ENCODE measurements around the gene ADGRL1.
"Not testable (repeated sequence)": the region's sequence is repeated elsewhere in the genome, so short reads cannot be mapped to it uniquely, and the experiment has no call there.

Gene ADGRL1

DNA sequence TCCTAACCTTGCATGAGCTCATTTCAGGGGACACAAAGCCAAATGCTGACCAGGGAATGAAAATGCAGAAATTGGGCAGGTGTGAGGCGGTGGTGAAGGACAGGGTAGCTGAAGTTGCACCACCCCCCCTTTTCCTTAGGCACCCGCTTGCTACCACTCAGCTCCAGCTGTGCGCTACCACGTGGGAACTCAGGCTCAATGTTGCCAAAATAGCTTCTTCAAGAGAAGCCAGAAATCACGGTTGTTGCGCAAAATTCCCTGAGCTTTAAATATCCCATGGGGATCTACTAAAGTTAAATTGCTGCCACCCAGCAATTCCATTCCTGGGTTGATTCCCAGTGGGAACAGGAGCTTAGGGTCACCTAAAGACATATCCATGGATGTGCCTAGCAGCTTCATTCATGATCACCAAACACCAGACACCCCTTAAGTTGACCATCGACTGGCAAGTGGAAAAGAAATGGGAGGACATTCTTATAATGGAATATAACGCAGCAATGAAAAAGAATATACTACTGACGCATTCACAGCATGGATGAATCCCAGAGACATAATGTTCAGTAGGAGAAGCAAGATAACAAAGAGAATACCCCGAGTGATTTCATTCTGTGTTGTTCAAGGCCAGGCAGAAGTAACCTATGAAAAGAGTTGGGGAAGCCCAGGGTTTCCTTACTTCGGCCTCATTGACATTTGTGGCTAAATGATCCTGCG is 12.8 kb upstream of the ADGRL1 start:
- DNase-seq (ENCODE audit: low read depth in 2 of 2): no peak

DNA sequence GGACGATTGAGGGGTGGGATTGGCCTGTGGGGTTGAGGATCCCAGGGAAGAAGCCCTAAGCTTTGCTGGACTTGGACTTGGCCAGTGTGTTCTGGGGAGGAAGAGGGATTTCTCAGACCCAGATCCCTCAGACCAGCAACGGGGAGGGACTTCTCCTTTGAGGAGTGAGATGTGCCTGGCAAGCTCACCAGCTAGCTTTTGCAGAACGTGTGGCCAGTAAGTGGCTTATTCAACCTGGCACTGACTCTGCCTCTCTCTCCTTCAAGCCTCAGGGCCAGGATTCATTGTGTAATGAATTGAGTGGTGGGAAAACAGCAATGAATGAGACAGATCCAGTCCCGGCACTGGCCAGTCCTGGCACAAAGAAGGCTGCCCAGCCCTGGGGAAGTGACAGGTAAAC is 11.9 kb upstream of the ADGRL1 start:
- DNase-seq (ENCODE audit: low read depth in 2 of 2): not testable (repeated sequence)

DNA sequence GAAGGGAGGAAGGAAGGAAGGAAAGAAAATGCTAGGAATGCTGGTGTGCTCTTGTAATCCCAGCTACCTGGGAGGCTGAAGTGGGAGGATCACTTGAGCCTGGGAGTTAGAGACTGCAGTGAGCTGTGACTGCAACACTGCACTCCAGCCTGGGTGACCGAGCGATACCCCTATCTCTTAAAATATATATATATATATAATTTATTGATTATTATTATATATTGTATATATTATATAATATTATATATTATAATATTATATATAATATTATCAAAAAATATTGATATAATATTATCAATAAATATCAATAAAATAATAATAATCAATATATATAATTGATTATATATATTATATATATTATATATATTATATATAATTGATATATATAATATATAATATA is 8.6 kb upstream of the ADGRL1 start:
- DNase-seq (ENCODE audit: low read depth in 2 of 2): no peak

DNA sequence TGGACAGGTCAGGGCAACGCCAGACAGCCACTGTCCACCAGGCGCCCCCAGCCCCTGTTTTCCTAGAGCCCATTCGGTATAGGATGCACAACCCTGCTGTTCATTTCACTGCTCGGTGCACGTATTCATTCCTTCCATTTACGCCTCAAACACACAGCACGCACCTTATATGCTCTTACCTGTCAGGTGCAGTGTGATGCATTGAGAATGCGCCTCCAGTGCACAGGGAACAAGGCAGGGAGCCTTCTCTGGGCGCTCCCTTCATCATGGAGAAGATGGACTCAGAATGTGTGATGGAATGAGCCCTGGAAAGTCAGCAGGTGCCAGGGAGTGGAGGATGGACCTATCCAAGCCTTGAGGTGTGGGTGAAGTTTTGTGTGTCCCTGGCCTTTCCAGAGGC is 4.2 kb upstream of the ADGRL1 start:
- DNase-seq (ENCODE audit: low read depth in 2 of 2): not testable (repeated sequence)

DNA sequence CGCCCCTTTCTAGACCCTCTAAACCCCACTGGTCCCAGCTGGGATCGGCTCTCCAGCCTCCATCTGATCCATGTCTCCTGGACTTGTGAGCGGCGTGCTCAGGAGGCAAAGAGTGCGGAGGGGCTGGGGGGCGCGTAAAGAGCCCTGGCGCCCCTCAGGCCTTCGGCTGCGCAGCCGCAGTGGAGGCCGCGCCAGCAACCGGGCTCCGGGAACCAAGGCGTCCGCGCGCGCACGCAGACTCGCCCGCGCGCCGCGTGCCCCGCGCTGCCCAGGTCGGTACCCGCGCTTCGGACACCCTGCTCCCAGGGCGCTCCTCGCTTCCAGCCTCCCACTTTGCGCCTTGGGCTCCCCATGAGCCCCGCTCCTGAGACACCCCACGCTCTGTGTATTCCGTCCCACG is 3.4 kb upstream of the ADGRL1 start:
- not testable (repeated sequence) for DNase-seq (ENCODE audit: low read depth in 2 of 2)

DNA sequence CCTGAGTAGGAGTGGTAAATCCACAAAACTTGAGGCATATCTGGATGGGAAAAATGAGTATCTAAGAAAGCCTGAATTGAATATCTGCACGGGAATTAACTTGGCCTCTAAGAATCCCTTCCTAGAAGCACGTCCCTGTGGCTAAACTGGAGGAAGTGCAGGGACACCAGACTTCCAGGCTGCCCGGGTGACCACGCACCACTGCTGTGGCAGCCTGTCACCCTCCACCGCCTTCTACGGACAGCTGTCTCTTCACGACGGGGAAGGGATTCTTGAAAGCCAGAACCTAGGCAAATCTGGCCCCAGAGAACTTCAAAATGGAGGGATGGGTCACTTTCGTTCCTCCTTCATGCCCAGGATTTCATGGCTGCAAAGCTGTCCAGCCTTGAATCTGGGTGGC is 2.5 kb upstream of the ADGRL1 start:
- not testable (repeated sequence) for DNase-seq (ENCODE audit: low read depth in 2 of 2)

DNA sequence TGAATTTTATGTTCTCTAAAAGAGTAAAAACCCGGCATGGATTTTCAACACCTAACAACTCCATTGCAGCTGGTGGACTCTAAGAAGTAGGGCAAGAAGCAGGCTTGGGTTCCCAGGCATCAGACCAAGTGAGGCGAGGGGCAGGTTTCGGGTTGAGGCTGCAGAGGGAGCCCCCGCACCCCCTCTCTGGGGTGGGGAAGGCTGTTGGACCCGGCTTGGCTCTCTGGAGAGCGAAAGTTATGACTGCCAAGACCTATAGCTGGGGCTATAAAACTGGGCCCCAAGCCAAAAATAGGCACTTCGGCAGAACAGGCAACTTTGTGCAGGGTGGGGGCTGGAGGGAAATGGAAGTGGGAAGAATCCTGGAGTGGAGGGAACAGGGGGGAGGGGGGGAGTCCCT is 1.8 kb upstream of the ADGRL1 start:
- not testable (repeated sequence) for DNase-seq (ENCODE audit: low read depth in 2 of 2)

DNA sequence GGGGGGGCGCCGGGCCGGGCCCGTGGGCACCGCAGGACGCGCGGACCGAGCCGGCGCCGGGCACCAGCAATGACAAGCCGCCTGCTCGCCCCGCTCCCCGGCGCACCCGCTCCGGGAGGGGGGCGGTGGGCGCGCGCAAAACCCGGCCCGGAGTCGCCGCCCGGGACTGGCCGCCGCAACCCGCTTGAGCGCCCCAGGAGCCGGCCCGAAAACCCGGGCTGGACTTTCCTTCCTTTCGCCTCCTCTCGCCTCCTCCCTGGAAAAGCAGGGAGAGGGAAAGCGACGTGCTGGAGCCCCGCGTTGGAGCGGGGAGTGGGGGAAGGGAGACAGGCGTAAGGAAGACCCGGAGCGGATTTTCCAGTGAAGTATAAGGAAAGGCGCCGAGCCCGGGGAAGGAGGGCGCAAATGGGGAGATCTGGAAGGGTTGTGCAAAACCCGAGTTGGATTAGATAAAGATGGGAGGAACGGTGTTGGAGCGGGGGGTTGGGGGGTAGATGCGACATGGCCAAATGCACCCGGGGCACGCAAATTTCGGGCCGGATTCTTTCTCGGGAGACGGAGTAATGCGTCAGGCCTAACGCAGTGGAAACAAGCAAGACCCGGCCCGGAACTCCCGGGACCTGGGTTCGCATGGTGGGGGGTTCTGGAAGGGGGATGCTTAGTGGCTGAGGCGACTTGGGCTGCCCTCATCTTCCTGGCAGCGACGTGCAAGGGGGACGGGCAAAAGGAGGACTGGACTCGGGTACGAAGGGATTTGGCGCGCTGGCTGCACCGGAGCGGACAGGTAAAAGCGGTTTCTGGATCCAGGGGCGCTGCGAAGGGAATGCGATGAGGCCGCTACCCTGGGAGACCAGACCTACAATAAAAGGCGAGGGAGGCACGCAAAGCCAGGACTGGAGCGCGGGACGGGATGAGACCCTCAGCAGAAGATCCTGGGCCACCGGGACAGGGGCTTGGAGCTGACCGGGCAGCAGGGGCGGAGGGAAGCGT is 1.1 kb upstream of the ADGRL1 start:
- peak; percentile 61 to 69 for DNase-seq (ENCODE audit: low read depth in 2 of 2)

DNA sequence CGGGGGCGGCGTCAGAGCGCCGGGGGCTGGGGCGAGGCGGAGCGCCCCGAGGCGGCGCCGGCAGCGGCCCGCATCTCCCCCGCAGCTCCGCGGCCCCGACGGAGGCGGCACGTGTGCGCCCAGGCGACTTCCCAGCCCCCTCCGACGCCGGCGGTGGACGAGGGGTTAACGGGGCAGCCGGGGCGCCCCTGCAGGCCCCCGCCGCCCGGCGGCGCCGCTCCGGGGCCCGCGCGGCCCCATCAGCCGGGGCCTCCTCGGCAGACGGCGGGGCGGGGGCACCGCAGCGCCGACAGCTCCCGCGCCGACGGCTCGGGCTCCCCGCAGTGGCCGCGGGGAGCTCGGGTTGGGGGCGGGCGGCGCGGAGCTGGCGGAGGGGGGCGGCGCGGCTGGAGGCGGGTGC is 339 bp upstream of the ADGRL1 start:
- DNase-seq (ENCODE audit: low read depth in 2 of 2): peak in 1 of 2 donors; percentile 17

DNA sequence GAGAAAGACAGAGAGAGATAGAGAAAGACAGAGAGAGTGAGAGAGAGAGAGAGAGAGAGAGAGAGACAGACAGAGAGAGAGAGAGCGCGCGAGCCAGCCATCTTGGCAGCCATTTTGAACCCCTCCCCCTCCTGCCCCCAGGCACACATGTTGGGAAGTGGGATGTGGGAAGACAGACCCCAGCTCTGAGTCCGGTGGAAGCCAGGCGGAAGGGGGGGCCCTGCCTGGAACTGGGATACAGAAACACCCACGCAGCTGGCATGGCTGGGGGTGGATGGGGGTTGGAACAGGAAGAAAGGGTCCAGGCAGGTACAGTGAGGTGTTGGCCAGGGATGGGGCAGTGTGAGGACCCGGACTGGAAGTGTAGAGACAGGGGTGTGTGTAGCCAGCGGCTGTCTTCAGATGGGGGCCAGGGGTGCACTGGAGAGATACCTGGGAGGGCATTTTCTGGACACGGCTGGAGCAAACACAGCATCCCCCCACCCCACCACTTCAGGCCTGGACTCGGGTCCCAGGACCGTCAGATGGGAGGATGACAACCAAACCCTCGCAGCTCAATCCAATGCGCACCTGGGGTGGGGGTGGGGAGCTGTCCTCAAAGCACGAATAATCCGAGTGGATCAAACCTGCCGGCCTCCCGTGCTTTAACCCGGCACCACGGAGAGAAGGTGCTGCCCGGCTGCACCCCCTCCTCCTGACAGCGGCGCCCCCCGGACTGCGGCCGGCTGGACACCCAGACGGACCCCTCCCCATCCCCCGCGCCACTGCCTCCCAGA is 1.1 kb downstream of the ADGRL1 start:
- DNase-seq (ENCODE audit: low read depth in 2 of 2): not testable (repeated sequence)

DNA sequence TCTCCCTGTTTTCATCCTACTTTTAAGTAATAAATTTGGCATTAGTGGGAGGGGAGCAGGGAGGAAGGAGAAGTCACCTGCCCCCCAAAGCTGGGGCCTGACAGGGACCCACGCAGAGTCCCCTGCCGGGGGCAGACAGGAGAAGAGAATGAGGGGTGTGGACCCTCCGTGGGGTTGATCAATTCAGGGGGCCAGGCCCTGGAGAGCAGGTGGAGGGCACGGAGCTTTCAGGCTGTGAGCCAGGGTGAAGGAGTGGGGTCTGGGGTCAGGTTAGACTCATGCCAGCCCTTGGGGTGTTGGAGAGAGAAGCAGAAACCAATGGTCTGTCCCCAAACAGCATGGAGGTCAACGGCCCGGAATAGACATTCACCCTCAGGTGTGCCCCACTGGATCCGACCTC is 1.8 kb downstream of the ADGRL1 start:
- not testable (repeated sequence) for DNase-seq (ENCODE audit: low read depth in 2 of 2)

DNA sequence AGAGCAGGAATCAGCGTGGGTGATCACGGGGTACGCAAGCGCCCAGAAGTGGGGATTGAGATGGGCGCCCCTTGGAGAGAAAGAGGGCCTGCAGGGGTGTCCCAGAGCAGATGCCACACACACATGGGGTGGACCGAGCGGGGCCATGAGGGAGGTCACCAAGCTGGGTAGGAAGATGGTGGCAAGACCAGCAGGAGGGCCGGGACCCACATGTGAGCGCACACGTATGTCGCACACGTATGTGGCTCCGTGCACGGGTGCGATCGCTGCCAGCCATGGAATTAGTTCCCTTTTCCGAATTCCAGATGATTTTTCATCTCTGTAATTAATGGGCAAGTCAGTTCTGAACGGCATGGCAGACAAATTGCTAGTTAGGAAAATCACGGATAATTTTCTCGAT is 2.2 kb downstream of the ADGRL1 start:
- DNase-seq (ENCODE audit: low read depth in 2 of 2): not testable (repeated sequence)

DNA sequence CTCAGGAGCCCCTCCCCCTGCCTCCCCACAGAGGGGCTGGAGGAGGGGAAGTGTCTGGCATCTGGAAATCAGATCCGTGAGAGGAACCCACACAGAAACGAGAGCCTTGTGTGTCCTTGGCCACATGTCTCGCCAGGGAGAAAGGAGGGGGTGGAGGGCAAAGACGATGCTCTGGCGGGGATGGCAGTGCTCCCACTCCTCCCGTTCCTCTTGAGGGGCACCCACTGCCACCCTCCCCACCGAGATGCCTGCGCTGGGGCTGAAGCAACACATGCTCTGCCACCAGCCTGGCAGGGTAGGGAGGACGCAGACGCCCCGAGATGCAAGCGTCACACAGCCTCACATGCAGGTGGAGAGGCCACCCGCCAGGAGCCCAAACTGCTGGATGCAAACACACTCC is 2.8 kb downstream of the ADGRL1 start:
- DNase-seq (ENCODE audit: low read depth in 2 of 2): no peak

DNA sequence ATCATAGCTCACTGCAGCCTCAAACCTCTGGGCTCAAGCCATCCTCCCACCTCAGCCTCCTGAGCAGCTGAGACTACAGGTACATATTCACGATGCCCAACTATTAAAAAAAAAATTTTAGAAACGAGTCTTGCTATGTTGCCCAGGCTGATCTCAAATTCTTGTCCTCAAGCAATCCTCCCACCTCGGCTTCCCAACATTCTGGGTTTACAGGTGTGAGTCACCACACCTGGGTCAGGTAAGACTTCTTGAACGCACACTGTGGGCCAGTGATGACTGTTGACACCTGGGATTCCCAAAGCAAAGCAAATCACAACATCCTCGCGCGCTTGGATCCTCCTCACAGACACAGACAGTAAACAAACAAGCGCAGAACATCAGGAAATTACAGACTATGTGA is 4.5 kb downstream of the ADGRL1 start:
- DNase-seq (ENCODE audit: low read depth in 2 of 2): not testable (repeated sequence)

DNA sequence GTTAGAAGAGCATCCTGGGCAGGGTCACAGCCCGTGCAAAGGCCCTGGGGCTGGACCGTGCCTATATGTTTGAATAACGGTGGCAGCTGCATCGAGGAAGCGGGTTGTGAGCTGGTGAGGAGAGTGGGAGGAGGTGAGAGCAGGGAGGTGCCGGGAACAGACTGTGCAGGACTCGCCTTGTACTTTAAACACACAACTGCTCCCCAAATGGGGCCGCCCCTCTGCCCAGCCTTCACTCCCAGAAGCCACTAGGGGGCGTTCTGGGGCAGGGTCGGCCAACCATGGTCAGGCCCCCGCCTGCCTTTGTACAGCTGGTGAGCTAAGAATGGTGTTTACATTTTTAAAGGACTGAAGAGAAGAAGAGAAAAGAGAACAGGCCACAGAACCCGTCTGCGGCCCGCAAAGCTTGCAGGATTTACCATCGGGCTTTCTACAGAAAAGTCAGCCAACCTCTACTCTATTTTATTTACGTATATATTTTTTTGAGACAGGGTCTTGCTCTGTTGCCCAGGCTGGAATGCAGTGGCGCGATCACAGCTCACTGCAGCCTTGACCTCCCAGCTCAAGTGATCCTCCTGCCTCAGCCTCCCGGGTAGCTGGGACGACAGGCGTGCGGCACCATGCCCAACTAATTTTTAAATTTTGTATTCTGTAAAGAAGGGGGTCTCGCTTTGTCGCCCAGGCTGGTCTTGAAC is 5.7 kb downstream of the ADGRL1 start:
- DNase-seq (ENCODE audit: low read depth in 2 of 2): peak; percentile 12 to 26

DNA sequence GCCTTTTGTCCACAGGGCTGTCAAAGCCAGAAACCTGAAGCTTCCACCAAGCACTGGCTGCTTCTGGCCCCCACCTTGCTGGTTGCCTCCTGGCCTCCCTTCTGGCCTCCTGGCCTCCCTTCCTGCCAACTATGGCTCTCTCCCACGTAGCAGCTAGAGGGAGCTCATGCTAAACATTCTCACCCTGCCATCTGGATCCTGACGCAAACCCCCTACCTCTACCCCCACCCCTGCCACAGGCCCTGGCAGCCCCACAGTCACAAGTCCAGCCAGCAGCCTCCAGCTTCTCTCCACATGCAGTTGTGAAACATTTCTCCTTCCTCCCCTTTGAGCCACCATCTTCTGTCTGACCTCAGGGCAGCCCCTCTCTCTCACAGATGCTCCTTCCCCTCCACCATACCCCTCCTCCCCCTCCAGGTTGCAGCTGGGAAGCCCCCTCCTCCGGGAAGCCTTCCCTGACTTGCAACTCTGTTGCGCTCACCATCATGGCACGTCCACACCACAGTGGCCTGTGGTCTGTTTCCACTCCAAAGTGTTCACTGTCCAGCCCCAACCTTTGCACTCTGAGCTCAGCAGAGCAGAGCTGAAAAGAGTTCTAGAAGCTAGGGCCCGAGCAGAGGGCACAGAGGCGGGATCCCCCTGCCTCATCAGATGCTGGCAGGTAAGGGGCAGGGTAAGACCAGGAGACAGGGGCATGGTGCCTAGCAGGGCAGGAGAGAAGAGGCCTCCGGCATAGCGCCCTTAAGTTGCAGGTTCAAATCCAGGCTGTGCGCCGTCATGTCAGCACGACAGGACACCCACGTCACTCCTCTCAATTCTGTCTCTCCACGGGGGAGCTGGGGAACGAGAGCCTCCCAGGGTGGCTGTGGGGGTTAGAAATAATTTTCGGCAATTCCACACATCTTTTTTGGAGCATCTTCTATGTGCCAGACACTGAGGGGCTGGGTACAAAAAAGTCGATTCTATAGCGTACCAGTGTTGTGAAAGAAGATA is 7.3 kb downstream of the ADGRL1 start:
- no peak for DNase-seq (ENCODE audit: low read depth in 2 of 2)

DNA sequence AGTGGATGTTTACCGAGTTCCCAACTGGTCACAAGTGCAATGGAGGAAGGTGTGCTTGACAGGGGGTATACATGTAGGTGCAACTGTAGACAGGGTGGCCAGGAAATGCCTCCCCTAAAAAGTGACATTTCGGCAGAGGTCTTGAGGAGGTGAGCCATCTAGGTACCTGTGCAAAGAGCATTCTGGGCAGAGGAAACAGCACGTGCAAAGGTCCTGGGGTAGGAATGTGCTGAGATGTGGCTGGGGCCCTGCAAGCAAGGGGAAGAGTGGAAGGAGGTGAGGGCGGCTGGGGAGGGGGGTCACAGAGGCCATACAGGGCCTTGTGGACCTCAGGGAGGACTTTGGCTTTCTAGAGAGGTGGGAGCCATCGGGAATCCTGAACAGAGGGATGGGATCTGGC is 8.1 kb downstream of the ADGRL1 start:
- DNase-seq (ENCODE audit: low read depth in 2 of 2): no peak

DNA sequence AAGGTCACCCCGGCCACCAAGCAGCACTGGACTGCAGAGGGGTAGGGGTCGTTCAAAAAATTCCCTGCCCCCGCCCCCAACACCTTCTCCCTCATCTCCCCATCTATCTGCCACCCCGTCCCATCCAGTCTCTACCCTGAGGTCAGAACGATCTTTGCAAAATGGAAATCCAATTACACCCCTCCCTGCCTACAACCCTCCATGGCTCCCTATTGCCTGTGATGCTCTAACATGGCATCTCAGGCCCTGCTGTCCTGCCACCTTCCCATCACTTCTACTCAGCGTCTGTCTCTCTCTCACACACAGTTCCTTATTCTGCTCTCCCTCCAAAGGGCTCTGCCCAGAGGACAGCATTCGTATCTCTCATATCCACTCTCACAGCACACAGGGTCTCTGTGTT is 8.7 kb downstream of the ADGRL1 start:
- not testable (repeated sequence) for DNase-seq (ENCODE audit: low read depth in 2 of 2)

DNA sequence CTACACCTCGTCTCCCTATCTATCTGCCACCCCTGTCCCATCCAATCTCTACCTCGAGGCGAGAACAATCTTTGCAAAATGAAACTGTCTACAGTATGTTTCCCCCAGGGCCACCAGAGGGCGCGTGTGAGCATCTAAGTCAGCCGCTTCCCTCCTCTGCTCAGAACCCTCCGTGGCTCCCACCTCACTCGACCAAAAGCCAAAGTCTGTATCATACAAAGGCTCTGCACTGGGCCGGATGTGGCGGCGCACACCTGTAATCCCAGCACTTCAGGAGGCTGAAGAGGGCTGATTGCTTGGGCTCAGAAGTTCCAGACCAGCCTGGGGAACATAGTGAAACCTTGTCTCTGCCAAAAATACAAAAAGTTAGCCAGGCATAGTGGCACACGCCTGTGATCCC is 9.9 kb downstream of the ADGRL1 start:
- DNase-seq (ENCODE audit: low read depth in 2 of 2): peak; percentile 60 to 64

DNA sequence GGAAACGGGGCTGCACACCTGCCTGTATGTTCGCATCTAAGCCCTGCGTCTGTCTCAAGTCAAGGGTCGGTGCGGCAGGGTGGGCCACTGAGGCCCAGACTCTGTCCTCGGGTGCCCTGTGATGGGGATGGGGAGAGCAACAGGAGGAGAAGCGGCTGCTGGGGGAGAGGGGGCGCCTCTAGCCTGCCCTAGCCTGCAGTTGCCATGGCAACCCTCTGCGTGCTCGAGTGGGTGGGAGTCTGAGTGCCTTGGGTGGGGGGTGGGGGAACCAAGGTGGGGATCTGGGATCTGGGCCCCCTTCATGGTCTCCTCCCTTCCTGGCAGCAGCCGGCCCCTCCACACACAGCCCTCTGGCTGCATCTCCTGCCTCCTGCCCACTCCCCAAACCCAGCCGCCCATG is 10.8 kb downstream of the ADGRL1 start:
- not testable (repeated sequence) for DNase-seq (ENCODE audit: low read depth in 2 of 2)

Measured in stimulated activated CD8-positive, alpha-beta memory T cell treated with anti-CD3 and anti-CD28 coated beads, Interleukin-7, amount 100 ng/mL, for 4 hours (primary cell).